ENCODE measurements around the gene SMYD3.

The SMYD3 gene

DNA sequence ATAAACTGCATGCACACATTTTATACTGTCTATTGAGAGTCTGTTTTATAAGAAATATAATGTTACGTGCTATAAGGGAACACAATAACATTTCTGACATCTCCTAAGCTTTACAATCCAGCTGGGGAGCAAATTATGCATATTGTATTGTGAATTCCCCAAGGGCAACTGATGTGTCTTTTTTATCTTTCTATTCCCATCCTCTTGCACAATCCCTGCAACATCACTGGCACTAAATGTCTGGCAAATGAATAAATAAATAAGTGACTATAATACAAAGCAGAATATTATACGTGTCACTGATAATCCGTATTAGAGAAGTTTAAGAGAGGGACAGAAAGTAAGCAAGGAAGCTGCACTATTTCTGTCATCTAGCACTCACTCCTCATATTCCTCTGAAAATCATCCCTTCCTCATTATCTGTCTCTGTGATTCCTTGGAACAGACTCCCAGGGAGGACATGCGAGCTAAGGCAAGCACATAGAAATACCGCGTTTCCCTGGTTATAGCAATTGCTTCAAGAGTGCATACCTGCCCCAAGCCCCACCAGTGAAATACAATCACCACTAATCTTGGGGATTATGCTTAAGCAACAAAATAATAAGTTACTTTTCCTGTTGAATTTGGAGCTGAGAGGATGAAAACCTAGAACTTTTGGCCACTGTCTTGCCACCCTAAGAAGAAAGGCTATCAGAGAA is 205.4 kb downstream of the SMYD3 start:
- no peak for DNase-seq

DNA sequence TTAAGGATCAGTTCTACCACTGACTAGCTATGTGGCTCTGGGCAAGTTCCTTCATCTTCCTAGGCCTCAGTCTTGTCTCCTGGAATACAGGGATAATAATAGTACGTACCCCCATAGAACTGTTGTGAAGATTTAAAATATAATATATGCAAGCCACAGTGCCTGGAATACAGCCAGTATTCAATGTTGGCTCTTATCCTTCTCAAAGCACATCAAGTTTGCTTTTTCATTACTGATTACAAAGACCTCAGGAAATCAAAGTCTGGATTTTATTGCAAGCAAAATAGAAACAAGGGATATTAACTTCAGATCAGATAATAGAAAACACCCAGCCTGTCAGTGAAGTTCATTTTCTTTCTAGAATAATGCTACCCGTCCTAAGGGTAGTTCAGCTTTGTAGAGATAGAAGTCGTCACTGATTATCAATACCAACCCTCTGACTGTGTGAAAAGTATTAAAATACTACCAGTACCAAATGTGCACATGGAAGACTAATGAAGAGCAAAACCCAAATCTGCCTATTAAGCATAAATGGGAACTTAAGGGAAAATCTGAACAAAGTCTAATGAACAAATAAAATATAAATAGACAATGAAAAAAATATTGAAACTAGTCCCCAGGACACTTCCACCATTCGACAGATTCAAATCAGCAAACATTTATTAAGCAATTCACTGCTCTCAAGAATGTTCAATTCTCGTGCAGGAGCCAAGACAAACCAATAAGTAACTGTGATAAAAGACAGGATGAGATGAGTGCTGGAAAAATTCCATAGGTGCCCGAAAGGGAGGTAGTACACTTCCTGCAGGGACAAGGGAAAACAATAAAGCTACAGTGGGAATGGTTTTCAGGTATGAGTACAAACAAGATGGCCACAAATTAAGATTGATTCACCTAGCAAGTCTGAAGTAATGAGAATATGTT is 206.2 kb downstream of the SMYD3 start:
- DNase-seq: no peak

DNA sequence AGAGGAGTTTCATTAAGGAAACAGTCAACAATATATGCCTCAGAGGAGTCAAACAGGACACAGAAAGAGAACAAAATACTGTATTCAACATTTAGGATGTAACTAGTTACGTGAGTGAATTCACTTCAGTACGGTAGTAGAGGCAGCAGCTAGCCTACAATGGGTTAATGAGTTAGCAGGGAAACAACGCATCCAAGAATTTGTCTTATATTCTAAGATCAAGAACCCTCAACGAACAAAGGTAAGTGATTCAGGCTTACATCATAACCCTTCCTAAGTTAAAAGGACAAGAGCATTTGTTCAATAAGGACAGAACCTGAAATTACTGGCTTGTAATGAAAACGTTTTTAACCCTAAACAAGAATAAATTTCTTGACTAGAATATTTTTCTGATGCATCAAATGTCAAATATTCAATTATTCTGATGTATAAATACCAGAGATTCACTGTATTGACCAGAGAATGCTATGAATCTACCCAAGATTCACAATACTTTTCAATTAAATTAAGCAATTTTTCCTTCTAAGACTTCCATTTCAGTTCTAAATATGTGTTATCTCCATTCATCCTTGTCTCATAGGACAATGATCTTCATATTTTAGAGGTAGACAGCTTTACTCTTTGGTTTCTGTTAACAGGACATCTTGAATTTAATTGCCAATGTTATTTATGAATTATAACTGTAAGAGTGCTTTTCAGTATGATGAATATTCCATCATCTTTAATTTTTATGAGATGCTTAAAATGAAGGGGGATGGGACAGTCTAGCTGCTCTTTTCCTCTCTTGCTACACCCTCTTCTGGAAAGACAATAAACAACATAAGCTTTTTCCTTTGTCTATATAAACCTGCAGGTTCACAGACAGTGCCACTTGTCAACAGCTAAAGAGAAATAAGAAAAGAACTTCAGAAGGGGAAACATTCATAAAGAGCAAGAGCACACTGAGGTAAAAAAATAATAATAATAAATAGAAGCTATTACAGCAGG is 209.5 kb downstream of the SMYD3 start:
- DNase-seq: no peak

DNA sequence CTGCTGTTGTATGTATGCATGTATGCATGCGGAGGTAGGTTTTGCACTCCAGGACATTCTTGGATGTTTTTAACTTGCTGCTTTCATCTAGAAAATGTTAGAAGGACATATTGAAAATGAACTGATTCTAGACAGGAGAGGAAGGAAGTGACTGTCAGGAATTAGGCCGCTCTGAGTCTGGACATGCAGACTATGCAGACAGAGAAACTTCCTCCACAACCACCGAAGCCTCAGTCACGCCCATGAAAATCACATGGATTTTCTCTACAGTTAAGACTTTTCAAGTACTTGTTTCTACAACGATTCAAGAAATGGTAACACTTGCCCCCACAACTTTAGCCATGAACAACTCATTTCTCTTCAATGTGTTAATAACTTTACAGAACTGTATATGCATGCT is 211.1 kb downstream of the SMYD3 start:
- DNase-seq: no peak

DNA sequence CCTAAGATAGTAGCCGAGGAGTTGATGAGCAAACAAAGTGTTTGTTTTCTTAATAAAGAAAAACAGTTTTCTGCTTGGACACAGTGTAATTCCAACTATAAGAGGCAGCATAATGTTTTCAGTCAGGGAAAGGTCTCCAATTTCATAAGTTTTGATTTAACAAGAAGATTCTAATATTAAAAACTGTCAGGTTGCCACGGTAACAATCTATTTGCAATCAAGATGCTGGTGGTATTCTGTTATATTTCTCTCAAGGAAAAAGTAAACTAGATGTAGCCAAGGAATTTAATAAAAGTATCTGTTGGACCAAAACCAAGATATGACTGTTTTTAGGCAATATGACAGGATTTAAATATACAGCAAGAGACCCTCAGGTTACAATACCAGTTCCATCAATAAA is 211.7 kb downstream of the SMYD3 start:
- no peak for DNase-seq

DNA sequence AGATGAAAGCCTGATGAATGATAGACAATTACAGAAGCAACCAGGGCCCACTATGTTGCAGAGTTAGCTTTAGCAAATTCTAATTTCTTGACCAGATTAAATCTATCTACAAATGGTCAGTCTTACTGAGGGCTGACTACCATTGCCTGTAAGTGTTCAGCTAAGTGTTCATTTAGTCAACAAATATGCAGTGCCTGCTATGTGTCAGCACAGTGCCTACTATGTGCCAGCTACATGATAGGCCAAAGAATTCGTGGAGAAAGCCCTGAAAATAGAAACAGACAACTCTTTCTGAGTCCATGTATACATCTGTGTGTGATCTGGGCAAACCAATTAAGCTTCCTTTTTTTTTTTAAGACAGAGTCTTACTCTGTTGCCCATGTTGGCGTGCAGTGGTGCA is 212.8 kb downstream of the SMYD3 start:
- DNase-seq: no peak

DNA sequence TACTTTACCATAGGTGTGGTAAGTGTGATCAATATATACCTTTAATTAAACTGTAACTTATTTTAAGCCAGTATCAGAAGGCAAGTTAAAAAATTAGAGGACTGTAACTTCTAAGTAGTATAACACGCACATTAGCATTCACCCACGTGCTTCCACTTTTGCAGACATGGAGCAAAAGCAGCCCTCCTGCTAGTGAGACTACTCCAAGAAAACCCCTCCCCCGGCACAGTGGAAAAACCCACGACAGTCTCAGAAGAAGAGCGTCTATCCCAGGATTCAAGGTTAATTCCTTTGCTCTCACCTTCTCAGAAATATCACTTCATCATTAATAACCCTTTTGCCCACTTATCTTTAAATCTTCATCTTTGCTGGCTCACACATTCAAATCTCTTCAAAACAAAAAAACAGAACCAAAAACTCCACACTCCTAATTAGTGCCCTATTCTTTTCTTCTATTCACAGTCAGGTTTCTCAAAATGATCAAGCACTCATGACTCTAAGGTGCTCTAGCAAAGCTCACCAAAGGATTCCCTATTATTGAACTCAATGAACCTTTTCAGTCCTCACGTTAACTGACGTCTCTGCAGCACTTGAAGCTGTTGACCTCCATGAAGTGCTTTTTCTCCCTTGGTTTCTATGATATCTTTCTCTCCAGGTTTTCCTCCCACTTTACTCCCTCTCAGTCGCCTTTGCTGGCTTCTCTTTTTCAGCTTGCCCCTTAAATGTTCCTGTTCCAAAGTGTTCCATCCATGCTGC is 213.5 kb downstream of the SMYD3 start:
- DNase-seq: no peak

DNA sequence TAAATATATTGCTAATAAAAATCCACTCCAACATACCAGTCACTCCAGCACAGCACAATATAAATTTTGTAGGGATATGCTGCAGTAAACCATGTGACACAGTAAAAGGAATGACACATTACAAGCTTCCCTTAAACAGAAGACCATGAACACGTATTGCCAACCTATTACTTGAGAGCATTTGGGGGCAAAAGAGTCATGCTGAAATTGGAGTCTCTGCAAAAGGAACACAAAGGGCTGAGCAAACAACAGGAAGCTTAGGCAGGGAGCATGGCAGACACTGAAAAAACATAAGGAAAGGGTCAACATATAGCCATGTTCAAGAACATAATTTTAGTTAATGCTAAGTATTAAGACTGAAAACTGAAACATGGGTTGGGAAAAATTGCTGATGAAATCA is 214.5 kb downstream of the SMYD3 start:
- DNase-seq: no peak

DNA sequence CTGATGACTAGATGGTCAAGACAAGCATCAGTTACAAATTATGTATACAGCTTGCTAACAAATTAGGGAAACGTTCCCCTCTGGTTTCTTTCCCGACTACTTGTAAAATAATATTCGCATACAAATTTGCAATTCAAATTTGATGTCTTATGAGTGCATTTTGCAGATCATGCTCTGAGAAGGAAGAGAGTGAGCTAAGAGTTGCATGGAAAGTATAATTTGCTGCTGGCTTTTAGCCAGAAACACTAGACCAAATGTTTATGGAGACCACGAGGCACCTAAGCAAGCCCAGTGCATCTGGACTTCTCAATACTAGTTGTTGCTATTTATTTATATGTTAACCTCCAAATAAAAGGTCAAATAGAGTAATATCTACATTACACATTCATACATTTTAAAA is 216.0 kb downstream of the SMYD3 start:
- DNase-seq: no peak

DNA sequence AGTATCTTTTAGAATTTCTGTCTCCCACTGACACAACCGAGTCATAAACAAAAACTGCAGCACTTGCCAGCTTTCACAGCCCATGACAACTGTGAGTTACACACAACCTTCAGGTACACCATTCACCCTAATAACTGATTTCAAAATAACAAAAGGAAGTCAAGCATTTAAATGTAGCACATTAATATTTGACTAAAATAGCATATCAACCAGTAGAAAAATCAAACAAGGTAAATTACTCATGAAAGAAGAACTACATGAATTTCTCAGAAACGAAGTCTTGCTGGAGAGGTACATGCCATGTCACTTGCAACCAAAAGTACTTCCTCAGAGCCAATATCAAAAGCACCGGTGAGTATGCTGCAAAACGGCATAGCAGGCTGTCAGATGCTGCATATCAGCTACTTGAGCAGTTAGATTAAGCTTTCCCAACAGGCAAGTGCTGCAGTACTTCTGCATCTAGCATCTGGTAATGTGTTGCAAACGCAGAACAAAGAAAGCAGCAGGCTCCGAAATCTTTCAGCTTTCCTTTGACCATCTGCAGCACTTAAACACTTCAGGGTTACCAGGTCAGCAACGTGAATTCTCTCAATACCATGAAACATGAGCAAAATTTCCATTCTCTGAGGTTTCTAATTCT is 223.2 kb downstream of the SMYD3 start:
- DNase-seq: no peak

DNA sequence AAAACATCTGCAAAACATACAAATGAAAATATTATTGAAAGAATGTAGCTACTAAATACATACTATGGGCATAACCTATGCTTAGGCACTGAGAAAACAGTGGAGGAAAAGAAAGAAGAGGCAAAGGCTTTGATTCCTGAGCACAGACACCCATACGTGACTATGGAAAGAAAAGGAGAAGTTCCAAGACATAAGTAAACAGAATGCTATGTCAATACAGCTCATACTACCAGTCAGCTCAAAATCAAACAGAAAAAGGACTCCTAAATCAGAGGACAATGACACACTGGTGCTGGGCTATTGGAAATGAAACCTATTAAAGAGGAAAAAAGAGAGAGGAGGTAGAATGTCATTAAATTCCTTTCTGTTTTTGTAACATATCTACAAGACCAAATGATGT is 225.4 kb downstream of the SMYD3 start:
- no peak for DNase-seq

DNA sequence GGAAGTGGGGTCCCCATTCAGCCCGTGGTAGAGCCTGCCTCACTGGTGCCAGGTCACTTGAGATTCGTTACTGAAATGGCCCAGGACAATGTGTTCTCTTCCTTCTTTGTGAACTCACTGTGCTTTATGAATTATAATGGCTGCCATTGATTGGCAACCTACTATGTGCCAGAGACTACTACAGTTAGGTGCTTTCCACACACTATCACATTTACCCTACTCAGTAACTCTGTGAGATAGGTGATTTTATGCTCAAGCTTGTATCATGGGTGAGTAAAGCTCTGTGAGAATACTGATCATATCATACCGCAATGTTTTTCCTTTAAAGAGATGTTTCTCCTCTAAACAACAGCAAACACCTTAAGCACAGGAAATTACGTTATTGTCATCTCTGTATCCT is 225.9 kb downstream of the SMYD3 start:
- DNase-seq: no peak

DNA sequence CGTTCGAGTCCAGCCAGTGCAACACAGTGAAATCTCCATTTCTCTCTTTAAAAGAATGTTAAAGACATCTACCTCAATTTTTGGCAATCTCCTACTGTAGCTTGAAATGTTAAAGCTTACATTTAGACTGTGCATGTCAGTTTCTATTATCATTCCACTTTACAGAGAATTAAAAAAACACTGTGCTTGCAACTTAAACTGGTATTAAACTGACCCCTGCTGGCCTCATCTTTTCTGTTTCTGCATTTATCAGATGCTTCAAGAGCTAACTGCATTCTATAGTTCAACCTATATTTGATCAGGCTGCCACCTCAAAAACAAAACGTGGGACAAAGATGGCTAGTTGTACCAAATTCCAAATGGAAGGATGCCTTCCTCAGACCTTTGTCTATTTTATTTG is 226.5 kb downstream of the SMYD3 start:
- DNase-seq: no peak

DNA sequence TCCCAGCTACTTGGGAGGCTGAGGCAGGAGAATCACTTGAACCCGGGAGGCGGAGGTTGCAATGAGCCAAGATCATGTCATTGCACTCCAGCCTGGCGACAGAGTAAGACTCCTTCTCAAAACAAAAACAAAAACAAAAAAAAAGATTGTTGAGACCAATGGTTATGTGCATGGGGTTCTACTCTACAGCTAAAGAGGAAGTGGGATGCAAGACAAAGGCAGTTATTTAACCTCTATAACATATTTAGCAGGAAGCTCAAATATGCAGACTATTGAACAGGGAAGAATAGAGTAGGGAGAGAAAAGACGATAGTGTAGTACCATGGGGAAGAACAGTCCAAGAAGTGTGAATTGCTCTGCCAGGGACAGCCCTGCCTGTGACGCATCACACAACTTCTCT is 227.7 kb downstream of the SMYD3 start:
- no peak for DNase-seq

DNA sequence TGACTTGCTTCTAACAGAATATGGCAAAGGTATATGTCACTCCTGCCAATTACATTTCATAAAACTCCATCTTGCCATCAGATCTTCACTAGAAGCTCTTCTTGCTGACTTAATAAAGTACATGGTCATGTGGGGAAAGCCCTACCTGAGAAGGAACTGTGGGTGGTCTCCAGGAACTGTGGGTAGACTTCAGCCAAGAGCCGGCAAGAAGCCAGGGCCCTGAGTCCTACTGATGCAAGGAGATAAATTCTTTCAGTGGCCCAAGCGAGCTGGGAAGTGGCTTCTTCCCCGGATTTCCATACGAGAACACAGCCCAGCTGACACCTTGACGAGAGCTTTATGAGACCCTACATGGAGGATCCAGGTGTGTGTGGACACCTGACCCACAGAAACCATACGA is 228.7 kb downstream of the SMYD3 start:
- no peak for DNase-seq

DNA sequence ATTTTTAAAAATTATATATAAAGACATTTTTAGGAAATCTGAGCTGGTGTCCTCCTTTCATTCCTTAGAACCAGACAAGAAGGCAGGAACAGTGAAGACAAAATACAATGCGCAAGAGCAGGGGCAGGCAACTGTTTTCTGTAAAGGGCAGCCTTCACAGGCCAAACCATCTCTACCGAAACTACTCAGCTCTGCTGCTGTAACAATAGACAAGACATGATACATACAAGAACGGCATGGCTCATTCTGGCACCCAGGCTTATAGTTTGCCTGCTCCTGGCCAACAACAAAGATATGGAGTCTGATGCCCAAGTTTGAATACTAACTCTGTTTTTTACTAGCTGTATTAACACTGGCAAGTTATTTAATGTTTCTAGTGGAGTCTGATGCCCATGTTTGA is 232.0 kb downstream of the SMYD3 start:
- DNase-seq: peak in 1 of 2 donors; percentile 21

DNA sequence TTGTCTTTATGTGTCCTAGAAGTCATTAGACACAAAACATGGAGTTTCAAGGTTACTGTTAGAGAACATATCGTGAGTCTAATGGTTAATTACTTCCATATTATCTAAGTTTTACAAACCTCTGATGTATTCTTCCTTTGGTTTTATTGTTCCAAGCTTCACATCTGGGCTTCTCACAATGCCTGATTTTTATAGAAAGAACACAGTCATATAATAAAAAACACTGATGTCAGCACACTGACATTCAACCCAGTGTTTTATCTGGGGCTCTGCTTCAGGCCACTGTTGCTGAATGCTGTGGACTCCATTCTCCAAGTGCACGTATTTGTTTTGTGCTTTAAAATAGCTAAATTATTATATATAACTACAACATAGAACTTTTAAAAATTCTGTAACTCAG is 232.9 kb downstream of the SMYD3 start:
- no peak for DNase-seq

DNA sequence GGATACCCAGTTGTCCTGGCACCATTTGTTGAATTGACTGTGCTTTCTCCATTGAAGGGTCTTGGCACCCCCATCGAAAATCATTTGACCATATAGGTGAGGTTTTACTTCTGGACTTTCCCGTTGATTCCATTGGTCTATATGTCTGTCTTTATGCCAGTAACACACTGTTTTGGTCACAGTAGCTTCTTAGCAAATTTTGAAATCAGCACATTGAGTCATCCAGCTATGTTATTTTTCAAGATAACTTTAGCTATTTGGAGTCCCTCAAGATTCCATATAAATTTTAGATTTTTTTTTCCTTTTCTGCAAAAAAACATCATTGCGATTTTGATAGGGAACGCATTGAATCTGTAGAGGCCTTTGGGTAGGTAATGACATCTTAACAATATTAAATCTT is 235.6 kb downstream of the SMYD3 start:
- no peak for DNase-seq

DNA sequence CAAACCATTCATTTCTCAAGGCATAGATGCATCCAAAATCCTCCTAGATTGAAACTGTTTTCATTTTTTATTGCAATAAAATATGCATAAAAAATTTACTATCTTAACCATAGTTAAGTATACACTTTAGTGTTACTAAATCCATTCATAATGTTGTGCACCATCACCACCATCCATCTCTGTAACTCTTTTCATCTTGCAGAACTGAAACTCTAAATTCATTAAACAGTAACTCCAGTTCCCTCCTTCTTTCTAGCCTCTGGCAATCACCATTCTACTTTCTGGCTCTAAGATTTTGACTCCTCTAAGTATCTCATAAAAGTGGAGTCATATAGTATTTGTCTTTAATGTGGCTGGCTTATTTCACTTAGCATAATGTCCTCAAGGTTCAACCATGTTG is 236.8 kb downstream of the SMYD3 start:
- DNase-seq: no peak

DNA sequence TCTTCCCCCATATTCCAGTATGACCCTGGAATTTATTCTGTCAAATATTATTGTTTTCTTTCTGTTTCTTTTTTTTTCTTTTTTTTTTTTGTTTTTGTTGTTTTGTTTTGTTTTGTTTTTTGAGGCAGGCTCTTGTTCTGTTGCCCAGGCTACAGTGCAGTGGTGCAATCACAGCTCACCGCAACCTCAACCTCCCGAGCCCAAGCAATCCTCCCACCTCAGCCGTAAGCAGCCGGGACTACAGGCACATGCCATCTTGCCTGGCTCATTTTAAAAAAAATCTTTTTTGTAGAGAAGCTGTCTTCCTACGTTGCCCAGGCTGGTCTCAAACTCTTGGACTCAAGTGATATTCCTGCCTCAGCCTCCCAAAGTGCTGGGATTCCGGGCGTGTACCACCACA is 237.6 kb downstream of the SMYD3 start:
- DNase-seq: no peak

DNA sequence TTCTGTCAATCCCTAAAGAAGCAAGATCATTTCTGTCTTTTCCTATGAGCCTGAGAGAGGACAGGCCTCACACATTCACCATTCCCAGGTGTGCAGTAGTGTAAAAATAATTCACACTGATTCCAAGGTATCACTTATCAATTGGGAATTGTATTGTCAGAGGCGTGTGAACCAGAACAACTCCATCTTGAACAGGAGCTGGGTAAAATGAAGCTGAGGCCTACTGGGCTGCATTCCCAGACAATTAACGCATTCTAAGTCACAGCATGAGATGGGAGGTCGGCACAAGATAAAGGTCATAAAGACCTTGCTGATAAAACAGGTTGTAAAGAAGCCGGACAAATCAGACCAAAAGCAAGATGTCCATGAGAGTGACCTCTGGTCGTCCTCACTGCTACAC is 239.2 kb downstream of the SMYD3 start:
- no peak for DNase-seq

DNA sequence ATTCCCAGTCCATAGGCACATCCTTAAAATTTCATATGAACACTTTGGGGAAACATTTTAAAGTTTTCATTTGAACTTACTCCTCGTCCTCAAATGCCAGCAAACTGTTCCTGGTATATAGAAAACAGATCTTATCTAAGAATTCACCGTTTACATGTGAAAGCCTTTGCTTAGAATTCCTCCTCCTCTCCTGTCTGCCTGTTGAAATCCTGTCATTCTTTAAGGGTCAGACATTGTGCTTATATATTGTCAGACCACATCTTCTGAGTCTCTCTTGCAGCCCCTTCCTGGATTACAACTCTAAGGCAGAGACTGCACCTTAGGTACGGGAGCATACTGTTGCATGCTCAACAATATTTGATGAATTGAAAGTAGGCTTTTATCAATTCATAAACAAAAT is 239.7 kb downstream of the SMYD3 start:
- no peak for DNase-seq

Data from hippocampal formation (tissue), 2 donors.